GM21717 (cell line): ENCODE measurements around the gene SLC38A9.
"Not testable (repeated sequence)": the region's sequence is repeated elsewhere in the genome, so short reads cannot be mapped to it uniquely, and the experiment has no call there.

Experiments used
- ATAC-seq: cut with Tn5 transposase; IDR thresholded peaks from one replicate; pipeline ENCODE4 v1.9.1; 2021; ENCODE audit warnings: mild to moderate bottlenecking, moderate library complexity; ENCODE audit not compliant: unreplicated experiment

Gene SLC38A9

GRCh38 chr5:55712023-55712859 is at the start of gene SLC38A9:
Gene SLC38A9 (minus strand): TSS chr5:55712324. CDS start chr5:55697958, 14,366 bp downstream.
- peak; percentile 100 for ATAC-seq

- ATAC-seq = not testable (repeated sequence)
Observed at GRCh38 chr5:55761721-55762120, 49.6 kb upstream of the SLC38A9 start.

GRCh38 chr5:55758714-55759113 is 46.6 kb upstream of the SLC38A9 start:
- ATAC-seq = no peak

- no peak for ATAC-seq
Observed at GRCh38 chr5:55758231-55758630, 46.1 kb upstream of the SLC38A9 start.

- no peak for ATAC-seq
Observed at GRCh38 chr5:55750499-55750898, 38.4 kb upstream of the SLC38A9 start.

- no peak for ATAC-seq
Observed at GRCh38 chr5:55750063-55750462, 37.9 kb upstream of the SLC38A9 start.

- ATAC-seq = no peak
Observed at GRCh38 chr5:55749387-55749786, 37.3 kb upstream of the SLC38A9 start.

- ATAC-seq = no peak
Observed at GRCh38 chr5:55747778-55748318, 35.7 kb upstream of the SLC38A9 start.

GRCh38 chr5:55742778-55743177 is 30.7 kb upstream of the SLC38A9 start:
- ATAC-seq = no peak

GRCh38 chr5:55737793-55738192 is 25.7 kb upstream of the SLC38A9 start, which contains the start of gene DDX4:
Gene DDX4 (plus strand): TSS chr5:55738061. CDS start chr5:55738964, 903 bp downstream.
- no peak for ATAC-seq

GRCh38 chr5:55734658-55735057 is 22.5 kb upstream of the SLC38A9 start:
- no peak for ATAC-seq

- no peak for ATAC-seq
Observed at GRCh38 chr5:55732585-55732984, 20.5 kb upstream of the SLC38A9 start.

GRCh38 chr5:55731848-55732247 is 19.7 kb upstream of the SLC38A9 start:
- no peak for ATAC-seq

GRCh38 chr5:55724281-55724680 is 12.2 kb upstream of the SLC38A9 start:
- no peak for ATAC-seq

- ATAC-seq = no peak
Observed at GRCh38 chr5:55720188-55720703, 8.1 kb upstream of the SLC38A9 start.

- not testable (repeated sequence) for ATAC-seq
Observed at GRCh38 chr5:55719026-55719425, 6.9 kb upstream of the SLC38A9 start.

- ATAC-seq = no peak
Observed at GRCh38 chr5:55715519-55716078, 3.5 kb upstream of the SLC38A9 start.

GRCh38 chr5:55714749-55715148 is 2.6 kb upstream of the SLC38A9 start:
- ATAC-seq = no peak

GRCh38 chr5:55714339-55714738 is 2.2 kb upstream of the SLC38A9 start:
- no peak for ATAC-seq

- ATAC-seq = no peak
Observed at GRCh38 chr5:55713871-55714270, 1.7 kb upstream of the SLC38A9 start.

- no peak for ATAC-seq
Observed at GRCh38 chr5:55711507-55712022, 559 bp downstream of the SLC38A9 start.

- ATAC-seq = no peak
Observed at GRCh38 chr5:55708732-55709131, 3.4 kb downstream of the SLC38A9 start.
